ENCODE measurements around the gene SLC26A8. TPM values are rescaled to one million over a fixed set of nuclear protein-coding genes. Genes with fewer than 3 reads are reported as not detected.
A peak's percentile ranks its signal among the peaks of the same experiment; 100 is the strongest.

Gene SLC26A8
- total and polyA plus RNA-seq, 2 experiments from 2014 or later = 0.89 to 2.9 TPM

DNA sequence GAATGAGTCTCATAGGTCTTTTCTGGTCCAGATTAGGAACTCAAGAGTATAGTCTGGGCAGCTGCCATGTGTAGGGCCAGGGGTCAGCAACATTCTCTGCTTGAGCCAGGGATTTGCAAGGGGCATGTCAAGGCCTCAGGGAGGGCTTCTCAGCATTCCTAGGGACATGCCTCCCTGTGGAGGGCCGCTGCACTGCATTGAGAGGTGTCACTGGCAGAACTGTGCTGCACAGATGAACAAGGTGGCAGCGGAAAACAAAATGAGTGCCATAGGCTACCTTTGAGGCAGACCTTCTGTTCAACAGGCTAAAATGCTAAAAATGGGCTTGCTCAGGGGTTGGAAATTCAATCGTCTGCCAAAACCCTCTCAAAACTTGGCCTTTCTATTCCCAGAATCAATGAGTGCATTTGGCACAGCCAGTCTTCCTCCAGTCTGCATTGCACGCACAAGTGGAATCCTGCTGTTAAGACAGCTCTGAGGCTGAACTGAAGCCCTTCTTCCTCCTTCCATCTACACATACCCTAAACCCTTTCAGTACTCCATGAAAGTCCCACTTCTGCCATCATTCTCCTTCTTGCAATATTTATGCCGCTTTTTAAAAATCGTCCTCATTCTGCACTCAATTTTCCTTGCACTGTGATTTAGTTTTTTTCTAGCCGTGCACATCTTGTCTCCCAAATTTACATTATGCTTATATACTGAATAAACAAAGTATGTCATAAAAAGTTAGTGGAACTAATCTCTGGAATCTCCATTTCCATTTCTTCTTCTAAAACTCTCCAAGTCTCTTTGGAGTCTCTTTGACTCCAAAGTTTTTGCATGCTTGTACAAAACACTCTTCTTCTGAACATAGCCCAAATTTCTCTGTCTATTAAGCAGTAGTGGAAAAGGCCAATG is 51.7 kb downstream of the SLC26A8 start:
- H3K4me1 ChIP-seq (ENCODE audit: insufficient read depth) = no peaks in the 10 kb centered on the region
- no peaks in the 10 kb centered on the region for H3K36me3 ChIP-seq (ENCODE audit: insufficient read depth)
- Mint-ChIP-seq H3K4me1 (no peaks in the 10 kb centered on the region; the same call in 2 of the 3 replicates), H3K27me3 (ENCODE audit: insufficient read depth, low read depth, poor library complexity) (no peaks in the 10 kb centered on the region), H3K4me3 (no peak overlapping the region), H3K36me3 (ENCODE audit: low read depth) (no peaks in the 10 kb centered on the region), H3K9me3 (no peaks in the 10 kb centered on the region), H3K27ac (no peak overlapping the region)
- TF ChIP-seq, protein P1, sequence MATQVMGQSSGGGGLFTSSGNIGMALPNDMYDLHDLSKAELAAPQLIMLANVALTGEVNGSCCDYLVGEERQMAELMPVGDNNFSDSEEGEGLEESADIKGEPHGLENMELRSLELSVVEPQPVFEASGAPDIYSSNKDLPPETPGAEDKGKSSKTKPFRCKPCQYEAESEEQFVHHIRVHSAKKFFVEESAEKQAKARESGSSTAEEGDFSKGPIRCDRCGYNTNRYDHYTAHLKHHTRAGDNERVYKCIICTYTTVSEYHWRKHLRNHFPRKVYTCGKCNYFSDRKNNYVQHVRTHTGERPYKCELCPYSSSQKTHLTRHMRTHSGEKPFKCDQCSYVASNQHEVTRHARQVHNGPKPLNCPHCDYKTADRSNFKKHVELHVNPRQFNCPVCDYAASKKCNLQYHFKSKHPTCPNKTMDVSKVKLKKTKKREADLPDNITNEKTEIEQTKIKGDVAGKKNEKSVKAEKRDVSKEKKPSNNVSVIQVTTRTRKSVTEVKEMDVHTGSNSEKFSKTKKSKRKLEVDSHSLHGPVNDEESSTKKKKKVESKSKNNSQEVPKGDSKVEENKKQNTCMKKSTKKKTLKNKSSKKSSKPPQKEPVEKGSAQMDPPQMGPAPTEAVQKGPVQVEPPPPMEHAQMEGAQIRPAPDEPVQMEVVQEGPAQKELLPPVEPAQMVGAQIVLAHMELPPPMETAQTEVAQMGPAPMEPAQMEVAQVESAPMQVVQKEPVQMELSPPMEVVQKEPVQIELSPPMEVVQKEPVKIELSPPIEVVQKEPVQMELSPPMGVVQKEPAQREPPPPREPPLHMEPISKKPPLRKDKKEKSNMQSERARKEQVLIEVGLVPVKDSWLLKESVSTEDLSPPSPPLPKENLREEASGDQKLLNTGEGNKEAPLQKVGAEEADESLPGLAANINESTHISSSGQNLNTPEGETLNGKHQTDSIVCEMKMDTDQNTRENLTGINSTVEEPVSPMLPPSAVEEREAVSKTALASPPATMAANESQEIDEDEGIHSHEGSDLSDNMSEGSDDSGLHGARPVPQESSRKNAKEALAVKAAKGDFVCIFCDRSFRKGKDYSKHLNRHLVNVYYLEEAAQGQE (IDR thresholded peaks at IDR 0.05; ENCODE audit: unreplicated experiment) = no peak
- peak; percentile 17 to 30; a peak in 1 of 4 replicates for TF ChIP-seq CTCF (conservative IDR thresholded peaks at IDR 0.05; ENCODE audit: low read depth in 2 of 2)
- no peak overlapping the region for H3K4me2 ChIP-seq
- H2AFZ ChIP-seq = no peak overlapping the region
- H3K9me2 ChIP-seq (ENCODE audit: insufficient read depth) = 0 out of 2 replicates have a peak, but pooled peaks cover 2% of the 10 kb centered on the region
- H3K4me3 ChIP-seq = no peak overlapping the region
- no peaks in the 10 kb centered on the region for H3K27me3 ChIP-seq (ENCODE audit: insufficient read depth)
- H3F3A ChIP-seq (replicated peaks; ENCODE audit: low read depth) = no peaks in the 10 kb centered on the region
- peak; percentile 53 for DNase-seq (ENCODE audit: low spot score)
- no peaks in the 10 kb centered on the region for H3K79me2 ChIP-seq (replicated peaks; ENCODE audit: insufficient read depth)
- H4K20me1 ChIP-seq (replicated peaks; ENCODE audit: insufficient read depth) = no peaks in the 10 kb centered on the region
- H3K27ac ChIP-seq (ENCODE audit: low read depth) = no peak overlapping the region
- peak; percentile 92 for ATAC-seq

GRCh38 chr6:35970181-35970580 is 54.3 kb downstream of the SLC26A8 start:
- ATAC-seq = no peak
- Histone ChIP-seq H2AFZ (no peak overlapping the region; the same call in 1 of the 2 replicates), H3K9me2 (ENCODE audit: insufficient read depth) (no peaks in the 10 kb centered on the region), H3K4me1 (ENCODE audit: insufficient read depth) (0 out of 2 replicates have a peak, but pooled peaks cover 5% of the 10 kb centered on the region), H3K27ac (ENCODE audit: low read depth) (no peak overlapping the region), H3K4me2 (no peak overlapping the region), H3K79me2 (replicated peaks; ENCODE audit: insufficient read depth) (no peaks in the 10 kb centered on the region), H3F3A (replicated peaks; ENCODE audit: low read depth) (no peaks in the 10 kb centered on the region), H3K27me3 (ENCODE audit: insufficient read depth) (no peaks in the 10 kb centered on the region), H3K36me3 (ENCODE audit: insufficient read depth) (no peaks in the 10 kb centered on the region), H4K20me1 (replicated peaks; ENCODE audit: insufficient read depth) (no peaks in the 10 kb centered on the region), H3K4me3 (no peak overlapping the region)
- no peak for DNase-seq (ENCODE audit: low spot score)
- Mint-ChIP-seq H3K4me3 (no peak overlapping the region), H3K4me1 (peaks cover 8% of the 10 kb centered on the region), H3K36me3 (ENCODE audit: low read depth) (no peaks in the 10 kb centered on the region), H3K27me3 (ENCODE audit: insufficient read depth, low read depth, poor library complexity) (no peaks in the 10 kb centered on the region), H3K27ac (no peak overlapping the region), H3K9me3 (no peaks in the 10 kb centered on the region)
- TF ChIP-seq, protein P1 (IDR thresholded peaks at IDR 0.05; ENCODE audit: unreplicated experiment) = no peak
- TF ChIP-seq ZNF114 (CRISPR knock-in tag; IDR thresholded peaks at IDR 0.05) = no peak

Measured in GM23338 (cell line).